Measurements from ENCODE around the gene AKAP11. TPM values are rescaled to one million over a fixed set of nuclear protein-coding genes. Genes with fewer than 3 reads are reported as not detected.

AKAP11 gene
- polyA plus RNA-seq, 4 donors, result 31.9 to 45.5 (median 35.7) TPM

Other genes starting within 250 kb of the AKAP11 start
- 10 to 100 TPM in 1 of 4 donors, 1 to 10 TPM in 3; 4.2 to 11.4 (median 6.7) TPM for gene DGKH, start 223.5 kb upstream of the AKAP11 start, polyA plus RNA-seq (ENCODE audit: insufficient read length in 4 of 4)